DOHH2 (cell line): ENCODE measurements around the gene CUBN.

Experiments used
- CTCF ChIP-seq: fragments of 200-600 bp; sonication (generic); IDR thresholded peaks from one replicate; pipeline ENCODE4 v1.5.1; 2014; ENCODE audit warnings: antibody characterized with exemption, mild to moderate bottlenecking, low read depth, low read length; ENCODE audit not compliant: poor library complexity, severe bottlenecking
- EZH2phosphoT487 ChIP-seq: fragments of 200-600 bp; sonication (generic); IDR thresholded peaks from 2 replicates; pipeline ENCODE4 v1.6.1; 2017; ENCODE audit warnings: borderline replicate concordance, mild to moderate bottlenecking, antibody characterized with exemption, low read length, moderate library complexity, mixed read lengths

- TF ChIP-seq CTCF: no peak
- no peak for TF ChIP-seq EZH2phosphoT487
These were observed 219.4 kb downstream of the CUBN start for GRCh38 chr10:16909961-16910792.
